GM23338 (cell line): ENCODE measurements around the gene SELENOO. TPM values are rescaled to one million over a fixed set of nuclear protein-coding genes. Genes with fewer than 3 reads are reported as not detected.

Experiments
- ATAC-seq: fragments of 200-7000 bp; cut with Tn5 transposase; 3 replicates; pipeline ENCODE4 v1.9.1; 2020
- DNase-seq: peaks from one replicate; pipeline ENCODE4 v3.0.0-alpha.2; 2015; ENCODE audit warnings: low spot score
- H2AFZ ChIP-seq: fragments of 200-600 bp; sonication (generic); 2 replicates; pipeline ENCODE4 v1.8.0; 2016; ENCODE audit warnings: antibody characterized with exemption, mild to moderate bottlenecking, moderate library complexity
- H3F3A ChIP-seq: fragments of 200-600 bp; sonication (generic); replicated peaks from 2 replicates; pipeline ENCODE4 v1.8.0; 2017; ENCODE audit warnings: antibody characterized with exemption, mixed run types, low read depth
- H3K27ac ChIP-seq: fragments of 200-600 bp; sonication (generic); 2 replicates; pipeline ENCODE4 v1.6.1; 2016; ENCODE audit warnings: low read depth
- H3K27me3 ChIP-seq: fragments of 200-600 bp; sonication (generic); 2 replicates; pipeline ENCODE4 v1.8.0; 2016; ENCODE audit warnings: mild to moderate bottlenecking, mixed run types, moderate library complexity; ENCODE audit not compliant: insufficient read depth
- H3K36me3 ChIP-seq: fragments of 200-600 bp; sonication (generic); 2 replicates; pipeline ENCODE4 v1.8.0; 2016; ENCODE audit warnings: mild to moderate bottlenecking; ENCODE audit not compliant: insufficient read depth
- H3K4me1 ChIP-seq: fragments of 200-600 bp; sonication (generic); 2 replicates; pipeline ENCODE4 v1.8.0; 2016; ENCODE audit warnings: mild to moderate bottlenecking, moderate library complexity; ENCODE audit not compliant: insufficient read depth
- H3K4me2 ChIP-seq: fragments of 200-600 bp; sonication (generic); 2 replicates; pipeline ENCODE4 v1.7.1; 2017; ENCODE audit warnings: mixed run types
- H3K4me3 ChIP-seq: fragments of 200-600 bp; sonication (generic); 2 replicates; pipeline ENCODE4 v1.6.1; 2016; ENCODE audit warnings: mixed run types
- H3K79me2 ChIP-seq: fragments of 200-600 bp; sonication (generic); replicated peaks from 2 replicates; pipeline ENCODE4 v1.8.0; 2017; ENCODE audit warnings: mild to moderate bottlenecking; ENCODE audit not compliant: insufficient read depth
- H3K9me2 ChIP-seq: fragments of 200-600 bp; sonication (generic); 2 replicates; pipeline ENCODE4 v1.8.0; 2017; ENCODE audit not compliant: insufficient read depth
- H4K20me1 ChIP-seq: fragments of 200-600 bp; sonication (generic); replicated peaks from 2 replicates; pipeline ENCODE4 v1.8.0; 2017; ENCODE audit warnings: mild to moderate bottlenecking; ENCODE audit not compliant: insufficient read depth
- H3K27ac Mint-ChIP-seq: 2 replicates; pipeline ENCODE4 v1.8.0; 2020; ENCODE audit warnings: inconsistent platforms, mild to moderate bottlenecking, moderate library complexity, mixed read lengths
- H3K27me3 Mint-ChIP-seq: 3 replicates; pipeline ENCODE4 v1.8.0; 2022; ENCODE audit warnings: low read depth, mild to moderate bottlenecking, moderate library complexity, mixed read lengths, inconsistent platforms; ENCODE audit not compliant: insufficient read depth, poor library complexity
- H3K36me3 Mint-ChIP-seq: 3 replicates; pipeline ENCODE4 v1.8.0; 2021; ENCODE audit warnings: low read depth, mild to moderate bottlenecking, inconsistent platforms, moderate library complexity, mixed read lengths
- H3K4me1 Mint-ChIP-seq: 3 replicates; pipeline ENCODE4 v1.8.0; 2020; ENCODE audit warnings: mild to moderate bottlenecking, inconsistent platforms, mixed read lengths
- H3K4me3 Mint-ChIP-seq: 3 replicates; pipeline ENCODE4 v1.8.0; 2021; ENCODE audit warnings: moderate library complexity, mild to moderate bottlenecking, inconsistent platforms, mixed read lengths
- H3K9me3 Mint-ChIP-seq: 3 replicates; pipeline ENCODE4 v1.8.0; 2020; ENCODE audit warnings: moderate library complexity, mild to moderate bottlenecking, inconsistent platforms, mixed read lengths
- EZH2 ChIP-seq: fragments of 200-600 bp; sonication (generic); IDR thresholded peaks from one replicate; pipeline ENCODE4 v1.8.0; 2017; ENCODE audit warnings: antibody characterized with exemption, mild to moderate bottlenecking, low read depth; ENCODE audit not compliant: unreplicated experiment
- JUNB ChIP-seq: IDR thresholded peaks from one replicate; pipeline ENCODE4 v1.6.1; 2016; ENCODE audit warnings: antibody characterized with exemption; ENCODE audit not compliant: unreplicated experiment
- NANOG ChIP-seq: IDR thresholded peaks from 2 replicates; pipeline ENCODE4 v1.6.1; 2016; ENCODE audit warnings: antibody characterized with exemption, borderline replicate concordance
- POLR2AphosphoS5 ChIP-seq: IDR thresholded peaks from 2 replicates; pipeline ENCODE4 v1.6.1; 2016; ENCODE audit warnings: antibody characterized with exemption, low read depth
- STAT1 ChIP-seq: IDR thresholded peaks from one replicate; pipeline ENCODE4 v1.6.1; 2016; ENCODE audit warnings: antibody characterized with exemption; ENCODE audit not compliant: unreplicated experiment
- ZNF114 ChIP-seq: fragments of 250-450 bp; sonication (Bioruptor Pico); IDR thresholded peaks from 2 replicates; pipeline ENCODE4 v1.5.0; 2020; ENCODE audit warnings: mild to moderate bottlenecking, moderate library complexity
- ZNF331 ChIP-seq: fragments of 250-450 bp; sonication (Bioruptor Pico); IDR thresholded peaks from 2 replicates; pipeline ENCODE4 v1.5.0; 2020; ENCODE audit warnings: low read depth, mild to moderate bottlenecking, moderate library complexity
- polyA plus RNA-seq: library from polyadenylated mRNA; unstranded; fragments of >200 nt; fragmentation: Nextera tagmentation; extraction: Ambion mirVana; gene quantifications from 2 replicates; pipeline ENCODE4 v1.2.1, GENCODE V29; 2016
- total RNA-seq: library from RNA; depleted of rRNA; stranded (reverse); fragments of >200 nt; shearing (Covaris generic); gene quantifications from 2 replicates; pipeline ENCODE4 v1.2.3, GENCODE V29; 2014
- TF ChIP-seq, protein P1 (sequence below), 2 experiments: fragments of 200-600 bp in 1 of 2; sonication (generic) in 1 of 2; conservative IDR thresholded peaks; 2 replicates each; pipeline versions ENCODE4 v1.5.1 to v1.6.1; 2016 to 2017; ENCODE audit warnings: antibody characterized with exemption in 2 of 2, low read depth in 2 of 2, mild to moderate bottlenecking in 2 of 2, moderate library complexity in 1 of 2
- TF ChIP-seq, protein P2 (sequence below): fragments of 250-450 bp; sonication (Bioruptor Pico); IDR thresholded peaks from 2 replicates; pipeline ENCODE4 v1.5.0; 2020; ENCODE audit warnings: mild to moderate bottlenecking, moderate library complexity

The SELENOO gene
- total and polyA plus RNA-seq, 2 experiments from 2014 or later: 6.8 to 21.3 TPM

DNA sequence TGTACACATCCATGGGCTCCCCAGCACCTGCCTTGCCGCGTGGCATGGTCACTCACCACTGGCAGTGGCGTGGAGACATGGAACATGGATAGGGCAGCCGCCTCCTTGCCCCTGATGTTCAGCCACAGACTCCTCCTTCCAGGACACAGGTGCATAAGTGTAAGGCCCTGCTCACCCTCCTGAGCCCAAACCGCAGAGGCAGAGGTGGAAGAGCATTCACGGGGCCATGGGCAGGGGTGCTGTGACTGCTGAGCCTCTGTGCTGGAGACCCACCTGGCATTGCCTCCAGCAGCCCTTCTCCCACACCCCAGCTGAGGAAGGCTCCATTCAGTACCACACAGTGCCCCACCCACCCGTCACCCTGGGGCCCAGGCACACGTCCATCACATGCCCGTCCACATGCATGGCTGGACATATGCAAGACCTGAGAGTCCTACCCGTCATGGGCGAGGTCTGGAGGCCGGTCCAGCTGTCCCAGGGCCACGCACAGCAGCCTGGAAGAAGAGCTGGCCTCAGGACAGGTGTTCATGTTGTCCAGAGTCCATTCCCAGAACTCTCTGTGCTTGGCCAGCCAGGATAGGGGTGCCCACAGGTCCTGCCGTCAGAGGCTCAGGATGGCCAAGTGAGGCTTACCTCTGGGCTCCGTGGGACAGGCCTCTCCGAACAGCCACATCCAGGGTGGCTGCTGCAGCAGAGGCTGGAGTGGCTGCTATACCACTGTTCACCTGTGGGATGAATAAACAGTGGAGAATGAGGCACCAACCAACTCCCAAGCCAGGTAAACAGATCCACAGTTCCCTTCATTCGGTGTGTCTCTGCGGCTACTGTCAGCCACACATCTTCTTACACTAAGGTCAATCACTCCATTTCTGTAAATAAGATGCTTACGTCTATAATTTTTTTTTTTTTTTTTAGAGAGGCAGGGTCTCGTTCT, 45.7 kb downstream of the SELENOO start:
- H3K4me2 ChIP-seq: peak overlapping the region; percentile 97; the same call in 1 of the 2 replicates
- Mint-ChIP-seq H3K4me1 (peaks cover 24% of the 10 kb centered on the region), H3K36me3 (peaks cover 11% of the 10 kb centered on the region; the same call in 2 of the 3 replicates), H3K4me3 (peak overlapping the region; percentile 92; the same call in 2 of the 3 replicates), H3K27me3 (peaks cover 12% of the 10 kb centered on the region), H3K9me3 (no peaks in the 10 kb centered on the region), H3K27ac (no peak overlapping the region)
- H3K36me3 ChIP-seq: no peaks in the 10 kb centered on the region
- H3K27ac ChIP-seq: no peak overlapping the region
- H3K79me2 ChIP-seq: peaks cover 30% of the 10 kb centered on the region
- no peak overlapping the region for H2AFZ ChIP-seq
- peaks cover 3% of the 10 kb centered on the region; the same call in 1 of the 2 replicates for H3F3A ChIP-seq
- peak overlapping the region; percentile 99; the same call in 1 of the 2 replicates for H3K4me3 ChIP-seq
- peak; percentile 54 for DNase-seq
- ATAC-seq: no peak
- peaks cover 3% of the 10 kb centered on the region; the same call in 1 of the 2 replicates for H4K20me1 ChIP-seq
- H3K9me2 ChIP-seq: no peaks in the 10 kb centered on the region
- peaks cover 12% of the 10 kb centered on the region for H3K4me1 ChIP-seq
- TF ChIP-seq, protein P1, sequence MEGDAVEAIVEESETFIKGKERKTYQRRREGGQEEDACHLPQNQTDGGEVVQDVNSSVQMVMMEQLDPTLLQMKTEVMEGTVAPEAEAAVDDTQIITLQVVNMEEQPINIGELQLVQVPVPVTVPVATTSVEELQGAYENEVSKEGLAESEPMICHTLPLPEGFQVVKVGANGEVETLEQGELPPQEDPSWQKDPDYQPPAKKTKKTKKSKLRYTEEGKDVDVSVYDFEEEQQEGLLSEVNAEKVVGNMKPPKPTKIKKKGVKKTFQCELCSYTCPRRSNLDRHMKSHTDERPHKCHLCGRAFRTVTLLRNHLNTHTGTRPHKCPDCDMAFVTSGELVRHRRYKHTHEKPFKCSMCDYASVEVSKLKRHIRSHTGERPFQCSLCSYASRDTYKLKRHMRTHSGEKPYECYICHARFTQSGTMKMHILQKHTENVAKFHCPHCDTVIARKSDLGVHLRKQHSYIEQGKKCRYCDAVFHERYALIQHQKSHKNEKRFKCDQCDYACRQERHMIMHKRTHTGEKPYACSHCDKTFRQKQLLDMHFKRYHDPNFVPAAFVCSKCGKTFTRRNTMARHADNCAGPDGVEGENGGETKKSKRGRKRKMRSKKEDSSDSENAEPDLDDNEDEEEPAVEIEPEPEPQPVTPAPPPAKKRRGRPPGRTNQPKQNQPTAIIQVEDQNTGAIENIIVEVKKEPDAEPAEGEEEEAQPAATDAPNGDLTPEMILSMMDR (conservative IDR thresholded peaks at IDR 0.05; ENCODE audit: low read depth in 2 of 2): 0 out of 4 replicates have a peak, but pooled peaks of 1 of the 2 experiments have one; percentile 12
- TF ChIP-seq STAT1: no peak
- no peak for TF ChIP-seq JUNB
- TF ChIP-seq ZNF331: no peak
- H3K27me3 ChIP-seq: no peaks in the 10 kb centered on the region

DNA sequence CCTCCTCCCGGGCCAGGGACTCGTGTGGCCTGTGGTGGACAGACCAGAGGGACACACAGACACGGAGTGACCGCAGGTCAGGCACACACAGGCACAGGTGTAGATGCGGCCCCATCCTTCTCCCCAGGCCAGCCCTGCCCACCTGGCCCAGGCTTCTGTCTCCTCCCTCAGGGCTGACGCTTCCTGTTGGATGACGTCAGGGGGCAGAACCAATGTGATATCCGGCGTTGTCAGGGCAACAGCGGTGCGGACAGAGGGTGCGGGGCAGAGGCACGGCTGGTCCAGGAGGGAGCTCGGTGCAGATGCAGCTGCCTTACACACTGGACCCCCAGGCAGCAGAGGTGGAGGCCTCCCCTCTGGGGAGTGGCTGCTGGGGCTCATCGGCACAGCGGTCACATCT, 46.9 kb downstream of the SELENOO start:
- H3K4me1 Mint-ChIP-seq: peaks cover 20% of the 10 kb centered on the region
- peaks cover 11% of the 10 kb centered on the region; the same call in 2 of the 3 replicates for H3K36me3 Mint-ChIP-seq
- no peaks in the 10 kb centered on the region for H3K9me3 Mint-ChIP-seq
- peaks cover 6% of the 10 kb centered on the region for H3F3A ChIP-seq
- peak; percentile 2 for ATAC-seq
- no peaks in the 10 kb centered on the region for H3K9me2 ChIP-seq
- no peak overlapping the region for H3K4me3 ChIP-seq
- peak; percentile 87 for DNase-seq
- H3K79me2 ChIP-seq: peaks cover 19% of the 10 kb centered on the region
- no peaks in the 10 kb centered on the region for H3K27me3 ChIP-seq
- H3K27ac ChIP-seq: no peak overlapping the region
- H3K27ac Mint-ChIP-seq: peak overlapping the region; percentile 52; the same call in 1 of the 2 replicates
- peaks cover 3% of the 10 kb centered on the region; the same call in 1 of the 2 replicates for H4K20me1 ChIP-seq
- peaks cover 12% of the 10 kb centered on the region for H3K27me3 Mint-ChIP-seq
- peak overlapping the region; percentile 36; the same call in 2 of the 3 replicates for H3K4me3 Mint-ChIP-seq
- no peak overlapping the region for H3K4me2 ChIP-seq
- no peak overlapping the region for H2AFZ ChIP-seq
- H3K36me3 ChIP-seq: no peaks in the 10 kb centered on the region
- H3K4me1 ChIP-seq: peaks cover 12% of the 10 kb centered on the region
- TF ChIP-seq, protein P2, sequence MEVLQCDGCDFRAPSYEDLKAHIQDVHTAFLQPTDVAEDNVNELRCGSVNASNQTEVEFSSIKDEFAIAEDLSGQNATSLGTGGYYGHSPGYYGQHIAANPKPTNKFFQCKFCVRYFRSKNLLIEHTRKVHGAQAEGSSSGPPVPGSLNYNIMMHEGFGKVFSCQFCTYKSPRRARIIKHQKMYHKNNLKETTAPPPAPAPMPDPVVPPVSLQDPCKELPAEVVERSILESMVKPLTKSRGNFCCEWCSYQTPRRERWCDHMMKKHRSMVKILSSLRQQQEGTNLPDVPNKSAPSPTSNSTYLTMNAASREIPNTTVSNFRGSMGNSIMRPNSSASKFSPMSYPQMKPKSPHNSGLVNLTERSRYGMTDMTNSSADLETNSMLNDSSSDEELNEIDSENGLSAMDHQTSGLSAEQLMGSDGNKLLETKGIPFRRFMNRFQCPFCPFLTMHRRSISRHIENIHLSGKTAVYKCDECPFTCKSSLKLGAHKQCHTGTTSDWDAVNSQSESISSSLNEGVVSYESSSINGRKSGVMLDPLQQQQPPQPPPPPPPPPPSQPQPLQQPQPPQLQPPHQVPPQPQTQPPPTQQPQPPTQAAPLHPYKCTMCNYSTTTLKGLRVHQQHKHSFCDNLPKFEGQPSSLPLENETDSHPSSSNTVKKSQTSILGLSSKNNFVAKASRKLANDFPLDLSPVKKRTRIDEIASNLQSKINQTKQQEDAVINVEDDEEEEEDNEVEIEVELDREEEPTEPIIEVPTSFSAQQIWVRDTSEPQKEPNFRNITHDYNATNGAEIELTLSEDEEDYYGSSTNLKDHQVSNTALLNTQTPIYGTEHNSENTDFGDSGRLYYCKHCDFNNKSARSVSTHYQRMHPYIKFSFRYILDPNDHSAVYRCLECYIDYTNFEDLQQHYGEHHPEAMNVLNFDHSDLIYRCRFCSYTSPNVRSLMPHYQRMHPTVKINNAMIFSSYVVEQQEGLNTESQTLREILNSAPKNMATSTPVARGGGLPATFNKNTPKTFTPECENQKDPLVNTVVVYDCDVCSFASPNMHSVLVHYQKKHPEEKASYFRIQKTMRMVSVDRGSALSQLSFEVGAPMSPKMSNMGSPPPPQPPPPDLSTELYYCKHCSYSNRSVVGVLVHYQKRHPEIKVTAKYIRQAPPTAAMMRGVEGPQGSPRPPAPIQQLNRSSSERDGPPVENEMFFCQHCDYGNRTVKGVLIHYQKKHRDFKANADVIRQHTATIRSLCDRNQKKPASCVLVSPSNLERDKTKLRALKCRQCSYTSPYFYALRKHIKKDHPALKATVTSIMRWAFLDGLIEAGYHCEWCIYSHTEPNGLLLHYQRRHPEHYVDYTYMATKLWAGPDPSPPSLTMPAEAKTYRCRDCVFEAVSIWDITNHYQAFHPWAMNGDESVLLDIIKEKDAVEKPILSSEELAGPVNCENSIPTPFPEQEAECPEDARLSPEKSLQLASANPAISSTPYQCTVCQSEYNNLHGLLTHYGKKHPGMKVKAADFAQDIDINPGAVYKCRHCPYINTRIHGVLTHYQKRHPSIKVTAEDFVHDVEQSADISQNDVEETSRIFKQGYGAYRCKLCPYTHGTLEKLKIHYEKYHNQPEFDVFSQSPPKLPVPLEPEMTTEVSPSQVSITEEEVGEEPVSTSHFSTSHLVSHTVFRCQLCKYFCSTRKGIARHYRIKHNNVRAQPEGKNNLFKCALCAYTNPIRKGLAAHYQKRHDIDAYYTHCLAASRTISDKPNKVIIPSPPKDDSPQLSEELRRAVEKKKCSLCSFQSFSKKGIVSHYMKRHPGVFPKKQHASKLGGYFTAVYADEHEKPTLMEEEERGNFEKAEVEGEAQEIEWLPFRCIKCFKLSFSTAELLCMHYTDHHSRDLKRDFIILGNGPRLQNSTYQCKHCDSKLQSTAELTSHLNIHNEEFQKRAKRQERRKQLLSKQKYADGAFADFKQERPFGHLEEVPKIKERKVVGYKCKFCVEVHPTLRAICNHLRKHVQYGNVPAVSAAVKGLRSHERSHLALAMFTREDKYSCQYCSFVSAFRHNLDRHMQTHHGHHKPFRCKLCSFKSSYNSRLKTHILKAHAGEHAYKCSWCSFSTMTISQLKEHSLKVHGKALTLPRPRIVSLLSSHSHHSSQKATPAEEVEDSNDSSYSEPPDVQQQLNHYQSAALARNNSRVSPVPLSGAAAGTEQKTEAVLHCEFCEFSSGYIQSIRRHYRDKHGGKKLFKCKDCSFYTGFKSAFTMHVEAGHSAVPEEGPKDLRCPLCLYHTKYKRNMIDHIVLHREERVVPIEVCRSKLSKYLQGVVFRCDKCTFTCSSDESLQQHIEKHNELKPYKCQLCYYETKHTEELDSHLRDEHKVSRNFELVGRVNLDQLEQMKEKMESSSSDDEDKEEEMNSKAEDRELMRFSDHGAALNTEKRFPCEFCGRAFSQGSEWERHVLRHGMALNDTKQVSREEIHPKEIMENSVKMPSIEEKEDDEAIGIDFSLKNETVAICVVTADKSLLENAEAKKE (CRISPR knock-in tag): no peak
- no peak for TF ChIP-seq ZNF331
- TF ChIP-seq POLR2AphosphoS5: 0 out of 2 replicates have a peak, but pooled peaks have one; percentile 40
- no peak for TF ChIP-seq EZH2
- no peak for TF ChIP-seq ZNF114 (CRISPR knock-in tag)
- TF ChIP-seq NANOG: no peak
- TF ChIP-seq, protein P1 (conservative IDR thresholded peaks at IDR 0.05; ENCODE audit: low read depth in 2 of 2): no peak
